Stimulated activated CD4-positive, alpha-beta T cell treated with anti-CD3 and anti-CD28 coated beads, TNF-alpha, amount 100 ng/mL, for 4 hours (primary cell): ENCODE measurements around the gene TRIOBP.
"Not testable (repeated sequence)": the region's sequence is repeated elsewhere in the genome, so short reads cannot be mapped to it uniquely, and the experiment has no call there.

ENCODE experiments used
- DNase-seq, 3 experiments: peaks; one replicate each; pipeline ENCODE4 v3.0.0-alpha.2; 2020; ENCODE audit warnings: low read depth in 3 of 3

The TRIOBP gene

GRCh38 chr22:37690407-37690806 is 6.4 kb upstream of the TRIOBP start:
- no peak for DNase-seq

GRCh38 chr22:37690901-37691504 is 5.8 kb upstream of the TRIOBP start:
- DNase-seq = no peak

DNA sequence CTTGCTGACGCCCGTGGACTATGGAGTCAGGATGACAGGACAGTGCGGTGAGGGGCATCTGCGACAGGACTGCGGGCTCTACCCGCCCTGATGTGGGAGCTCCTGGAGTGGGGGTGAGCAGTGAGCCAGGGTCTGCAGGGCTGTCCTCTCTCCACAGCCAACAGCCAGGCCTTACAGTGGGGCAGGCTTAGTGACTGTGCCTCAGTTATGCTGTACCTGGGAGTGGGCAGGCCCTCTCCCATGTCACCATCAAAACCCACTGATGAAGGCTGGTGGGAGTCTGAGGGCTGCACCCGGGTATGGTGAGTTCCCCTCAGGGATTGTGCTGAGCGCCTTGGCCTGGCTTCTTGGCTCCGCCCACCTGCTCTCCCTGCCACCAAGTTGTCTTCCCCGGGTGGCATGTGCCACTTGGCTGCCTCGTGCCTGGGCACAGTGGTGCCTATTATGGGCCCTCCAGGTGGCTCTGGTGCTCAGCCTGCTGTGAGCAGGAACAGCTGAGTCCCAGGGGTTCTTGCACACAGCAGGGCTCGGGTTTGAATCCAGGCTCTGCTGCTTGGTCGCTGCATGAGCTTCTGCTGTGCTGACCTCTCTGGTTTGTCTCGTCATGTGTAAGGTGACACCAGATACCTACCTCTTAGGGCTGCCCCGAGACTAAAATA is 4.1 kb upstream of the TRIOBP start:
- no peak for DNase-seq

DNA sequence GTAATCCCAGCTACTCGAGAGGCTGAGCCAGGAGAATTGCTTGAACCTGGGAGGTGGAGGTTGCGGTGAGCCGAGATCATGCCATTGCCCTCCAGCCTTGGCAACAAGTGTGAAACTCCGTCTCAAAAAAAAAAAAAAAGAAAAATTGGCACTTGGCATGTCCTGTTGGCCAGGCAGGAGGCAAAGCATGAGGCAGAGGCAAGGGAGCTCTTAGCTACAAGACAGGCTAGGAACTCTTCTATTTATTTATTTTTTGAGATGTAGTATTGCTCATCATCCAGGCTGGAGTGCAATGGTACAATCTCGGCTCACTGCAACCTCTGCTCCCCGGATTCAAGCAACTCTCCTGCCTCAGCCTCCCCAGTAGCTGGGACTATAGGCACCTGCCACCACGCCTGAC is 2.7 kb upstream of the TRIOBP start:
- DNase-seq = not testable (repeated sequence)

- DNase-seq = not testable (repeated sequence)
Measured at GRCh38 chr22:37696260-37696656, 590 bp upstream of the TRIOBP start.

DNA sequence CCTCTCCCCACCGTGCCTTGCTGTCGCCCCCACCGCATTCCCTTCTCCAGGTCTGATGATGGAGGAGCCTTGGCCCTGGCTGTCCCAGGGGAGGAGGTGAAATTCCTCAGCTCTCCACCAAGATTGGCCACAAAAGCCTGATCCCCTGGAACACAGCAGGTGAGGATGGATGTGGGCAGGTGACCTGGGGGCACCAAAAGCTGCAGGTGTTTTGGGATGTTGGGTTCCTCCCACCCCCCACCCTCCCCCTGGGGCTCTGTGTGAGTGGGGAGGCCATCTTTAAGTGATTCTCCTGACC is 639 bp downstream of the TRIOBP start:
- no peak for DNase-seq

DNA sequence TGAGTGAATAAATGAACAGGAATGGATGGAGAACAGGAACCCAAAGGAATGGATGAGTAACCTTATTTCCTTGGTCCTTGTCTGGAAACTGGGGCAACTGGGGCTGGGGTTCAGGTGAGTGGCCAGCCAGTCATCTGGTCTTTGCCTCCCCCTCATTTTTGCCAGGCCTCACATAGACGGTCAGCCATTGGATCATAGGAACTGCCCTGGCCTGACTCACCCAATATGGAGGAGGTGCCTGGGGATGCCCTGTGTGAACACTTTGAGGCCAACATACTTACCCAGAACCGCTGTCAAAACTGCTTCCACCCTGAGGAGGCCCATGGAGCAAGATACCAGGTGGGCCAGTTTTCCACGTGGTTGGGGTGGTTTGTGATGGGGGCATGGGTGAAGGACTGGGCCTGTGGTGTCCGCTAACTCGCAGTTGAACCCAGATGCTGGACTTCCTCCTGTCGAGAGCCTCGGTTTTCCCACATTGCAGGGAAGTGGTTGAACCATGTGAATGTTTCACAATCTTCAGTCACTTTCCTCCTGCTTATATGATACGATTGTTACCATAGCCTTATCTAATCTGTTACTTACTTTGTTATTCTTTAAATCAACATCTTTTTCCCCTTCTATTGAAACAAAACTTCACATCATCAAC is 4.4 kb downstream of the TRIOBP start:
- no peak for DNase-seq

- DNase-seq = no peak
Measured at GRCh38 chr22:37703906-37704305, 7.1 kb downstream of the TRIOBP start.

- no peak for DNase-seq
Measured at GRCh38 chr22:37704645-37705044, 7.8 kb downstream of the TRIOBP start.

DNA sequence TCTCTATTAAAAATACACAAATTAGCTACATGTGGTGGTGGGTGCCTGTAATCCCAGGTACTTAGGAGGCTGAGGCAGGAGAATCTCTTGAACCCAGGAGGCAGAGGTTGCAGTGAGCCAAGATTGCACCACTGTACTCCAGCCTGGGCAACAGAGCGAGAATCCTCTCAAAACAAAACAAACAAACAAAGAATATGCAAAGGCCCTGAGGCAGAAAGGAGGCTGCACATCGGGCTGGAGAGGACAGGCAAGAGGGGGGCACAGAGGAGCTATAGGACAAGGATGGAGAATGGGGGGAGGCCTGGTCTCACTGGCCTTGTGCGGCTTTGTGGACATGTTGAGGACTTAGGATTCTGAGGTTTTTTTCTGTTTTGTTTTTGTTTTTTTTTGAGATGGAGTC is 8.4 kb downstream of the TRIOBP start:
- no peak for DNase-seq

DNA sequence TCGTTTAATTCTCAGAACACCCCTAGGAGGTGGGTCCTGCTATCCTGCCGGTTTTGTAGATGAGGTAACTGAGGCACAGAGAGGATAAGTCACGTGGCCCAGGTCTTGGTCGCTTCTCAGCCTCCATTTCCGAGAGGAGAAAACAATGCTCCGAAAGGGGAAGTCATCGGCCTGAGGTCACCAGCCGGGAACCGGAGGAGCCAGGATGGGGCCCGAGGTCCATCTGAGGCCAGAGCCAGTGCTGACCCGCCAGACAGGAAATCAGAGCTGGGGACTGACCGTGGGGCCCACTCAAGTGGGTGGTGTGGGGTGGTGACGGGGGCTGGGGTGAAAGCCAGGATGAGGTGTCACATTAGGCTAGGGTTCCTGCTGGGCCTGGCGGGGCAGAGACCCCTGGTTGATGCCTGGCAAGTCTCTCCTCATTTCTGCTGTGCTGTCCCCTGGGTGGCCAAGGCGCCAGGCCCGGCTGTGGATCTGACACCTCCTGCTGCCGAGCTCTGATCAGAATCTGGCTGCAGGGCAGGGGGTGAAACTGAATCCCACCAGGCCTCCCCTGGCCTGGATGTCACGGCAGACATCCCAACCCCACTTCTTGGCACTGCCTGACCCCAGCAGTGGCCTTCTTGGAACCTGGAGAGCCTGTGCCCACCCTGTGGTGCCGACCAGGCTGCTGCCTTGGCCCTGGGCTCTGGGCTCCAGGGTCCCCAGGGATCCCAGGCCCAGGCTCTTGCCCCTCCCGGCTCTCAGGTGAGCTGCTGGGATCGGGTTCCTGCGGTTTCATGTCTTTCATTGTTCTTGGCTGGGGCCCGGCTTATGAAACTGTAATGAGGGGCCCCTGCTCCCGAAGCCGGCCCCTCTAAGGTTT is 12.0 kb downstream of the TRIOBP start:
- no peak for DNase-seq

- DNase-seq = no peak
Measured at GRCh38 chr22:37709445-37709765, 12.6 kb downstream of the TRIOBP start.

GRCh38 chr22:37710675-37711074 is 13.8 kb downstream of the TRIOBP start:
- DNase-seq = no peak

GRCh38 chr22:37711490-37711889 is 14.6 kb downstream of the TRIOBP start:
- DNase-seq = no peak

DNA sequence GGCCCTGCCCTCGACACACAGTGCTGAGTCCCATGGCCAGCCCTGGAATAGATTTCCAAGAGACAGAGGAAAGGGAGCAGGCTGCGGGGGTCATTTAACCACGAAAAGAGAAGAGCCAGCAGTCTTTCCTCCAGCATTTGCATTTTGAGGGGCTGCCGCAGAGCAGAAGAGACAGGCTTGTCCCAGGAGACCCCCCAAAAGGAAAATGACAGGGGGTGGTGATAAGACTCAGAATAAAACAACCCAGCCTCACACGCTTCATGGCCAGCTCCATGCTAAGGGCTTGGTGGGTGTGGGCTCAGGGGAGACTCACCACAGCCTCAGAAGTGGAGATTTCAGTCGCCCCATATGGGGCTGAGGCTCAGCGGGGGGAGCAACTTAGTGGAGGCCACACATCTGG is 16.9 kb downstream of the TRIOBP start:
- no peak for DNase-seq

GRCh38 chr22:37714634-37715033 is 17.8 kb downstream of the TRIOBP start:
- no peak for DNase-seq

GRCh38 chr22:37715760-37716159 is 18.9 kb downstream of the TRIOBP start:
- DNase-seq = no peak

- no peak for DNase-seq
Measured at GRCh38 chr22:37716708-37717107, 19.9 kb downstream of the TRIOBP start.

DNA sequence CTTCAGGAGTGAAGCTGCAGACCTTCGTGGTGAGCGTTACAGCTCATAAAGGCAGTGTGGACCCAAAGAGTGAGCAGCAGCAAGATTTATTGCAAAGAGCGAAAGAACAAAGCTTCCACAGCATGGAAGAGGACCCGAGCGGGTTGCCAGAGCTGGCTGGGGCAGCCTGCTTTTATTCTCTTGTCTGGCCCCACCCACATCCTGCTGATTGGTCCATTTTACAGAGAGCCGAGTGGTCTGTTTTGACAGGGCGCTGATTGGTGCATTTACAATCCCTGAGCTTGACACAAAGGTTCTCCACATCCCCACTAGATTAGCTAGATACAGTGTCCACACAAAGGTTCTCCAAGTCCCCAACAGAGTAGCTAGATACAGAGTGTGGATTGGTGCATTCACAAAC is 20.4 kb downstream of the TRIOBP start:
- not testable (repeated sequence) for DNase-seq

- not testable (repeated sequence) for DNase-seq
Measured at GRCh38 chr22:37717746-37718305, 21.0 kb downstream of the TRIOBP start.

GRCh38 chr22:37725551-37726240 is 28.8 kb downstream of the TRIOBP start:
- DNase-seq = no peak
